ENCODE measurements around the gene KRT82.

- TF ChIP-seq EZH2 (IDR thresholded peaks at IDR 0.05; ENCODE audit: borderline replicate concordance) (no peak), CTCF (IDR thresholded peaks at IDR 0.05; ENCODE audit: poor library complexity) (no peak)
These were observed 42.1 kb downstream of the KRT82 start for GRCh38 chr12:52364061-52364460.

Data from hepatocyte (in vitro differentiated cells).